Measurements from ENCODE around the gene MRPL46.
A peak's percentile ranks its signal among the peaks of the same experiment; 100 is the strongest.
"Not testable (repeated sequence)": the region's sequence is repeated elsewhere in the genome, so short reads cannot be mapped to it uniquely, and the experiment has no call there.

The MRPL46 gene

DNA sequence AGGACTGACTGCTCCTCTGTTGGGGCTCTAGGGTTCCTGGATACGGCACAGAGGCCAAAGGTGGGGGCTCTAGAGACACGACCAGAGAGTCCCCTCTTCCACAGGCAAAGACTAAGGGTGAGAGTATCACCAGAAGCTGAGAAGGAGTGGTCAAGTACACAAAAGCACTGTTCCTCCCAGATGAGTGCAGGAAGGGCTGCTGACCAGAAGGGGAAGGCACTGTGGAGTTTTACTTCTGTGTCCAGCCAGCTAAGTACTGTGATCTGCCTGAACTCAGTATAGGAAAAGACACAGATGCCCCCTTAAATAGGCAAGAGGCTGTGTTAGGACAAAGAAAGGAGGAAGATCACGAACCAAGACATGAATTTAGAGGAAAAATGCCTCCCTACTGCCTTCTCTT is 12.0 kb upstream of the MRPL46 start:
- DNase-seq = no peak

DNA sequence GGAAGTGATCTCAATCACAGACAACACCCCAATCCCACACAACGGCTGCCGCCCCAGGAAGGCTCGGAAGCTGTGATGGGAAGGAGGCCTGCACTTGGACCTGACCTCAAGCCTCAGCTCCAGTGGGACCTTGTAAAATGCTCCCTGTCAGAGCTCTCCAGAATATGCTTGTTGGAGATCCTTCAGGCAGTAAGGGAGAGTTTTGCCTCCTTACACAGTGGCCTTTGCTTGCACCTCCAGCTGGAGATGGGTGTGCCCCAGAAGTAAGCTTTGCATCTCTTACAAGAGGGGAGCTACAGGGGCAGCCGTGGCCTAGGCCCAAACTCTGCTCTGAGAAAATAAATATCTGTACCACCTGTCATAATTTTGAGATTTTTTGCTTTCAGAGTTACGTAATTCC is 10.7 kb upstream of the MRPL46 start:
- no peak for DNase-seq

DNA sequence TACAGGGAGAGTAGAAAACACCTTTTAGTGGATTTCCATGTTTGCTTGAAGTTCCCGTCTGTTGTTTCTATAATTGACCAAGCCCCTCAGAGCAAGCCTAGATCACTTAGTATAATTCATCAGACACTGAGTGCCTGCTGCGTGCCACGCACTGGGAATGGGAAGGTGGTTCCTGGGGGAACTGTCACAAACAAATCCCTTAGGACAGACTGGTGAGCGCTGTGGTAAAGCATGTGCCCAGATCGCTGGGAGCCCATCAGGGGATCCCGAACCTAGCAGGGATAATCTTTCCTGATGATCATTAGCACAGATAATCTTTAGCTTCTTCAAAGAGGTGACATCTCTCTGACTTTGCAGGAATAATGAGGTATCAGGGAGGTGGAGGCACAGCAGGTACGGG is 9.9 kb upstream of the MRPL46 start:
- DNase-seq = no peak

DNA sequence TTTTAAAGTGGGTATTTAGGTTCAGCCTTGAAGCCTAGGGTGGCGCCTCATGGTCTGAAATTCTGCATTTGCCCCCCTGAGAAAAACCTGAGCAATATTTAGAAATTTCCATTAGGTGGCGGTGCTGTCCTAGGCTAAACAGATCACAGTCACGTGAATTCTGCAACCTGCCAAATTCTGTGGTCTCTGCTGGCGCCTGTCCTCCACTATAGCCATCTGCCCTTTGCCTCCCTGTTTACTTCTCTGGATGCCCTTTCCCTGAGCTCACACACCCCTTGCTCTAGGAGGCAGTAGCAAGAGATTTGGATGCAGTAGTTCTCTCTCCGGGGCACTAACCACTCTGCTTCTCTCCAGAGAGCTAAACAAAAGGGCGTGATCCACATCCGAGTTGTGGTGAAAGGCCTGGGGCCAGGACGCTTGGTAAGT is 9.5 kb upstream of the MRPL46 start:
- DNase-seq = peak in 39 of 56 donors; percentile 6 to 68 (median 27)

DNA sequence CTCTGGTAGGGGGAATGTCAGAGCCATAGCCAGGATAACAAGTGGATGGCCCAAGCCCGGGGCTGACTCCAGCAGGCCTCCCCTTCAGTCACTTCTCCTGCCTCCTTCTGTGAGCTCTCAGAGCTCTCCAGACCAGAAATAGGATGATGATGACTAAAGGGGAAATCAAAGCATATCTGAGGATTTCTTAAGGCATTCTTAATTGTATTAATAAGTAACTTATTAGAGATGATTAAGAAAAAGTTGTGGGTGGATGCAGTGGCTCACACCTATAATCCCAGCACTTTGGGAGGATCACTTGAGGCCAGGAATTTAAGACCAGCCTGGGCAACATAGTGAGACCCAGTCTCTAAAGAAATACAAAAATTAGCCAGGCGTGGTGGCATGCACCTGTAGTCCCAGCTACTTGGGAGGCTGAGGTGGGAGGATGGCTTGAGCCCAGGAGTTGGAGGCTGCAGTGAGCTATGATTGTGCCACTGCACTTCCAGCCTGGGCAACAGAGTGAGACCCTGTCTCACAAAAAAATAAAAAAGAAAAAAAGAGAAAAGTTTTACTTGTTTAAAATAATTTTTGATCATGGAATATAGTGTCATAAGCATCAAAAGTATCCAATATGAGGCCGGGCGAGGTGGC is 6.6 kb upstream of the MRPL46 start:
- DNase-seq = not testable (repeated sequence)

DNA sequence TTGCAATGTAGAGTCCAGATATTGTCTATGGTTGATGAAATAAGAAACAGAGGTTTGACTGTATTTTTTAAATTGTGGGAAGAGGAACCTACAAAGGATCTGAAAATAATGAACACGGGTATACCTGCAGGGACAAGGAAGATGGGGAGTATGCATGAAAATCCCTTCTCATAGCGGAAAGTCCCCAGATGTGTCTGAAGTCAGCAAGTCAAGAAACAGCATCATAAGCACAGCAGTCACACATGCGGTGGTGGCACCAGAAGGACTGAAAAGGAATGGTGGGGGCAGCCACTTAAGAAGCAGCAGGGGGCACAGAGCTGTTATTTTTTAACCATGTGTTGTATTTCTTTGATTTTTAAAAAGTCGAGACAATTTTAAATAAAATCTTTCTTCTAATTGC is 5.0 kb upstream of the MRPL46 start:
- DNase-seq = no peak

DNA sequence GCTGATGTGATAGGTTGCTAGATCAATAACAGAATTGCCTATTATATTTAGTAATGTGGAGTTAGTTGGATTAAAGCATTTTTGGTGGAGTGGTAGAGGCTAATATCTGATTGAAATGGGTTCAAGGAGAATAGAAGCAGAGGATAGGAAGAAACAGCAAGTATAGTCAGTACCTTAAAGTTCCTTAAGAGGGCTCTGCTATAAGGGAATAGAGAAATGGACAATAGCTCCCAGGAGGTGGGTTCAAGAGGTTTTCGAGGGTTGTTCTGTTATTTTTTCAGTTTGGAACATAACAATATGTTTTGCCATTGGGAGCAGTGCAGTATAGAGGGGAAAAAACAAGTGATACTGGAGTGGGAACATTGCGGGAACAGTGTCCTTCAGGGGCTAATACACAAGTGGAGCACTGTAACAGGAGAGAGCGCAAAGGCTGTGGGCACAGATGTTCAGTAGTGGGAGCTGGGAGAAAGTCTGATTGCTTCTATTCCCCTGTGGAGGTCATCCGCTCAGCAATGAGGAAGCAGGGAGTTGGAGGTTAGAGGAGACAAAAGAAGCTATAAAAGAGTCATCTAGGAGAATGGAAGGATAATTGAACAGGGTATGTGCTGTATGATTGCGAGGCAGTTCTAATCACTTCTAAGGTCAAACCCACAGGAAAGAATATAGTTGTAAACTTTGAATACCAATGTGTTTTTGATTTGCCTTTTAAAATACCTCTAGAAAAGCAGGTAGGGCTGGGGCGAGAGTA is 3.6 kb upstream of the MRPL46 start:
- no peak for DNase-seq

DNA sequence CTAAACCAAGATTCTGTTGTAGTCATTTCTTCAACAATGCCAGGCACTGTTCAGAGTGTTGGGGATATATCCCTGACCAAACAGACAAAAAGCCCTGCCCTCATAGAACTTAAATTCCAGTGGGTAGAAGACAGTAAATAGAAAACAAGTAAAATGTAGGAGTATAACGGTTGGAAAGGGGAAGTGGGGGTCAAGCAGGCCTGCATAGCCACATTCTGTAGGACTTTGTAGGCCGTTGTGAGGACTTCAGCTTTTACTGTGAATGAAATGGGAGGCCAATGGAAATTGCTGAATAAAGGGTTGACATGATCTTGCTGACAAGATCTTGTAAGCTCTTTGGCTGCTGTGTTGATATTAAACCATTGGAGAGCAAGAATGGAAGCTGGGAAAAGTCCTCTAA is 2.1 kb upstream of the MRPL46 start:
- no peak for DNase-seq

DNA sequence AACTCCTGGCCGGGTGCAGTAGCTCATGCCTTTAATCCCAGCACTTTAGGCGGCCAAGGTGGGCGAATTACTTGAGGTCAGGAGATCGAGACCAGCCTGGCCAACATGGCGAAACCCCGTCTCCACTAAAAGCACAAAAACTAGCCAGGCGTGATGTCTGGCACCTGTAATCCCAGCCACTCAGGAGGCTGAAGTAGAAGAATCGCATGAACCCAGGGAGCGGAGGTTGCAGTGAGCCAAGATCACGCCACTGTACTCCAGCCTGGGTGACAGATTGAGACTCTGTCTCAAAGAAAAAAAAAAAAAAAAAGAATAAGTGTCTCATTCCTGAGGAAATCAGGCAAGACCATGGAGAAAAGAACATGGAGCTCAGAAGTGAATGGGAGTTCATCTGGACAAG is 1.5 kb upstream of the MRPL46 start:
- DNase-seq = not testable (repeated sequence)

DNA sequence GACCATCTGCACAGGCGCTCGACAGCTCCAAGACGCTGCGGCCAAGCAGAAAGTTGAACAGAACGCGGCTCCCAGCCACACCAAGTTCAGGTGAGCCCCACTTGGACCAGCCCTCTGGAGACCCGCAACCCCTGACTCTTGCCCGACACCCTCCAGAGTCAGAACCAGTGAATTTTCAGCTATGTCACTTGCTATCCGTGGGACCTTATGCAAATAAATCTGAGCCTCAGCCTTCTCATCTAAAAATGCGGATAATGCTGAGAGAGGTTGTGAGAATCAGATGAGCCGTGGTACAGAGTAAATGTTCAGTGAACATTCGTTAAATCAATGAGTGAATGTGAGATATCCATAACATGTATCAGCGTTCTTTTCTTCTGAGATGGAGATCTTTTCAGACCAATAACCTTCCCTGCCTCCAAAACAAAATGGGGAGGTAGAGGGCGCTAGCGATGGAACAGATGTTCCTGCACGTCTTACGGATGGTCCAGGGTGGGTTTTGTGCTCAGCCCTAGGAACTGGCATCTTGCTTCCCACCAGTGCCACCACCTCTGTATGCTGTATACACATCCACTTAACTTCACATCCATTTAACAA is 844 bp upstream of the MRPL46 start:
- DNase-seq = peak in 1 of 56 donors; percentile 6

DNA sequence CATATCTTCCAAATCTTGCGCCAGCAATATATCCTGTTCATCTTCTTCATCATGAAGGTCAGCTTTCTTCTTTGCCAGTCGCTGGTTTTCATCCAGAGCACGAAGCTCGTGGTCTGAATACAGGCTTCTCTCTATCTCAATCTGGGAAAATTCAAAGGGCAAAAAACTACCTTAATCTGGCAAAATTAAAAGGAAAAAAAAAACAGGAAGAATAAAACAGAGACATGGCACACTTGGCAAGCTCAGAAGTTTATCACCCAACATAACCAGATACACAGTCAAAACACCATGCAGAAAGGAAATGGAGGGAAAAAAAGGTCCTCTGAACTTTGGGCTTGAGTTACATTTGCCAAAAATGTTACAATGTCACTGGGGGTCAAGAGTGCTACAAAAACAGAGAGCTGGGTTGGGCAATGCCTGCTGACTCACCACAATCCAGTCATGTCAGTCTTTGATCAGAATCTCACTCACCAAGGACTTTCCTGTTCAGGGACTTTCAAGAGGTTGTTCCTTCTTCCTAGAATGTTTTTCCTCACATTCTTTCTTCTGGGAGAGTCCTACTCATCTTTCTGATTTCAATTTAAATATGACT is 1.5 kb downstream of the MRPL46 start:
- no peak for DNase-seq

DNA sequence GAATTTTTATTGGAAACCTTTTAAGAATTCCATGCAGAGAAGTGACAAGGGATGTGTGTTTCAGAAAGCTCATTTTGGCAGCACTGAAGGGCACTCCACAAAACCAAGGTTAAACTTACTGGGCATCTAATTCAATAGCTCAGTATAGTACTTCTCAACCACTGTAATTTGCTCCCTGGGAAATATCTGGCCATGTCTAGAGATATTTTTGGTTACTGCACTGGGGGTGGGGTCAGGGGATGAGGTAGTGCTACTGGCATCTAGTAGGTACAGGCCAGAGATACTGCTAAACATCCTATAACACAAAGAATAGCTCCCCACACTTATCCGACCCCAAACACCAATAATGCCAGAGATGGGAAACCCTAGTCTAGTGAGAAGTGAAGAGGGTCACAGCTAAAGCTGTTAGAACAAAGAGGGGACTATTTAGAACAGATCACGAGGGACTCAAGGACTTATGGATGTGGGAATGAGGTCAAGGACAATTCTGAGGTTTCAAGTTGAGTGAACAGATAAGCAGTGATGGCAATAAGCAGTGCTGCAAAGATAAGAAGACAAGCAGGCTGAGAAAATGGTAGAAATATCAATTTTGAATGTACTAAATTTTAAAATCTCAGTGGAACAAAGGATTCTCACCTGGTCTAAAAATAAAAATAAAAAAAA is 3.2 kb downstream of the MRPL46 start:
- no peak for DNase-seq

DNA sequence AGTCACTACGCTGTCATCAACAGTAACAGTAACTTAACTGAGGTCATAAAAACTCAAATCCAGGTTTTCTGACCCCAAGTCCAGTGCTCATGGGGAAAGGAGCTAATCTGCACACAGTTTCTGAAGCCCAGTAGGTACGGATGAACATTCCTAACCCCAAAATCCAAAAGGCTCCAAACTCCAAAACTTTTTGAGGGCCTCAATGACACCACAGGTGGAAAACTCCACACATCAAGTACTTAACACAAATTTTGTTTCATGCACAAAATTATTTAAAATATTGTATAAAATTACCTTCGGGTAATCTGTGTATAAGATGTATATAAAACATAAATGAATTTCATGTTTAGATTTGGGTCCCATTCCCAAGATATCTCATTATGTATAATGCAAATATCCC is 10.5 kb downstream of the MRPL46 start:
- no peak for DNase-seq

DNA sequence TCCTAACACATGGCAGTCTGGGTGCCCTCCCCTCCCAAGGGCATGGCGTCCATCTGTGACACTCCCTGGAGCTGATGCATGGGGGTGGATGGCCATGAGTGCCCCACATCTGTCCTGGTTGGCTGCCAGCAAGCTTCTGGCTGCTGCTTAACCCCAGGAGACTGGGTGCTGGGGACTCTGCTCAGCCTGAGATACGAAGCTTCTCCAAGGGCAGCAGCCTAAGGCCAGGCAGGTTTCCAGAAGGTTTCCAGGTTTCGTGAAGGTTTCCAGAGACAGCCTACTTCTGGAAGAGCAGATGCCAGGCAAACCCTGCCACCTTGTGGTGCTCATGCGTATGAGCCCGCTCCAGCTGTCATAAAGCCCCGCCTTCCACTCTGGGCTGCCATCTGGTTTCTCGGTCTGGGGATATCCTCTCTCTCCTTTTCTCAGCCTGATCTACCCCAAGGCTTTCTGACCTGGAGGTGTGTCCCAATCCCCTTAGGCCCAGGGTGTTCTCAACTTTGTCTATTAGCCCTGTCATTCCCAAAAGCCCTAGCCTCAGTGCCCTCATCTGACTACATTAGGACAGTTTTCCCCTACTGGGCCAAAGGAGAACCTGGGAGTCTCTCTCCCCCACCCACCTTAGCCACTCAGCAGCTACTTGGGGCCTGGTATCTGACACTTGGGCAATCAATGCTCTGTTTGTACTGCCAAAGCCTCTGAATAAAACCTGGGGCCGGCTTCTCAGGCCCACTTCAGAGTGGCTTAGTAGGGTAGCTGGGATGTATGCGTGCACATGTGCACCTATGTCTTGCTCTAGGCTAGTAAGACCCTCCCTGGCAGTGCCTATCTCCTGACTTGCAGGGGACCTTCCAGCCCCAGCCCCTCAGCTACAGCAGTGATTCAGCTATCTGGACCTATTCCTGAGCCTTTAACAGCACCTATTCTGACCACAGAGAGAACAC is 12.0 kb downstream of the MRPL46 start:
- peak in 36 of 56 donors; percentile 5 to 80 (median 29) for DNase-seq

DNA sequence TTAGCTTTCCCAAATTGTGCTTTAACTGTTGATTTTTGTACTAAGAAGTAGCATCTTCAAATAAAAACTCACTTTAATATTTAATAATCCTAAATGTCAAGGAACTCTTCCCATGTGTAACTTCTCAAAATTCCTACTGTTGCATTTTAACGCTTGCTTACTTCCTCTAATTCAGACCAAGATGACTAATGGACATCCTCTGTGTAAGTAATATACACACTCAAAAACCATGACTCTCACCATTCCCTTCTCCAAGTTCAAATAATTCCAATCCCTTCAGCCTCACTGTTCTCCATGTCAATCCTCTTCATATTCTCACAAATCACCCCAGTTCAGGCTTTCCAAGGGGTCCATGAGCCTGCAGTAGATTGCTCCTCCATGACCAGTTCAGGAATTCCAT is 13.0 kb downstream of the MRPL46 start:
- no peak for DNase-seq

DNA sequence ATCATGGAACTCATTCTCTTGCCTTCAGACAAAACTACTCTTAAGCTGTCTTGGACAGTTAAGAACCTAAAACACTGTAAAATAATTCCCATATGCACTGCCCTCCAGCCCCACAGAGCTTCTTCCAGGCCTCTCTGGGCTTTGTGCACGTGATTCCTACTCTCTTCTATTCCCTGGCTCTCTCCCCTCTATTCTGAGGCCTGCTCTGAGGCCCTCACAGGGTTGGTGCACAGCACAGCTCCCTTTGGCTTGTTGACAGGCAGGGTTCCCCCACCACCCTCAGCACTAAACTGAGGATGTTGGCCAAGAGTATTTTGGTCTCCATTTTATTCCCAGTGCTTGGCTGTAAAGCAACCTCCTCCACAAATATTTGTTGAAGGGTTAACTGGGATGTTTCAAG is 13.5 kb downstream of the MRPL46 start:
- no peak for DNase-seq

DNA sequence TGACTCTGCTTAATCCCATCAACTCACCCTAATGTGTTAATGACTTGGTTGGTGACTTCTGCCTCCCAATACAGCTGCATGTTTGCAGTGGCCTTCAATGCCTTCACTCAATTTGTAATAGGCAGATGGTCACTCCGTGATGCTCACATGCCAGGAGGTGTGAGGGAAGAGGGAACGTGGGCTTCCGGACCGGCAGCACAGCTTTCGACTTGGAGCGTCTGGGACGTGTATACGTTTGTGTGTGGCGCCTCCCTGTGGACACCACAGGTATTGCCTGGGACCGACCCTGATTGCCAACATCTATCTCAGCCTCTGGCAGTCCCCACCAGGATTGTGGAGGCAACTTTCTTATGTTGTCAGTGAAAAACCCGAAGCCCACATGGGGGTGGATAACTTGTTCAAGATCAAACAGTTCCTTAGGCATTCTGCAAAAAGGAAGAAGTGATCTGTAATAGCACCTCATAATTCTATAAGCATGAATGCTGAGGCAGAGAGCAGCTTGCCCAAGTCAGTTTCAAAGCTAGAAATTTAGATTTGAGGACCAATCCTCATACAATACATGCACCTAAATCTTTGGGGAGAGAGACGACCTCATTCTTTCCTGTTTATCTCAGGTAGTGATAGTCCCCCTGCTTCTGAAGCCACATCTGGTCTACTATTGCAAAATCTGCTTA is 16.9 kb downstream of the MRPL46 start:
- peak in 51 of 56 donors; percentile 2 to 87 (median 42) for DNase-seq

DNA sequence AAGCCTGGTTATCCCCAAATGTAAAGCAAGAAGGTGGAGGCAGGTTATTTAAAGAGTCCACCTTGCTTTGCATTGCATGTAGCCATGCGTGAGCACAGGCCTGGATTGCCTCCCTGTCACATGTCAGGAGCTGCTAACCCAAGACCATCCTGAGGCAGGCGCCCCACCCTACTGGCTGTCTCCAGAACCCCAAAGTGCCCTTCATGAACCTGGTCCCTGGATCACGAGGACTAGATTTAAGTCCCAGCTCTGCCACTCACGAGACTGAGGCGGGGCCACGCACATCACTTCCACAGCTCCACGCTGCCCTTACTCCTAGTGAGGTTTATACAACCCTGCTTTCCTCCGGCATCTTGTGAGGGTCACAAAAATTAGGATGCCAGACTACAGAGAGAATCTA is 17.6 kb downstream of the MRPL46 start:
- no peak for DNase-seq

DNA sequence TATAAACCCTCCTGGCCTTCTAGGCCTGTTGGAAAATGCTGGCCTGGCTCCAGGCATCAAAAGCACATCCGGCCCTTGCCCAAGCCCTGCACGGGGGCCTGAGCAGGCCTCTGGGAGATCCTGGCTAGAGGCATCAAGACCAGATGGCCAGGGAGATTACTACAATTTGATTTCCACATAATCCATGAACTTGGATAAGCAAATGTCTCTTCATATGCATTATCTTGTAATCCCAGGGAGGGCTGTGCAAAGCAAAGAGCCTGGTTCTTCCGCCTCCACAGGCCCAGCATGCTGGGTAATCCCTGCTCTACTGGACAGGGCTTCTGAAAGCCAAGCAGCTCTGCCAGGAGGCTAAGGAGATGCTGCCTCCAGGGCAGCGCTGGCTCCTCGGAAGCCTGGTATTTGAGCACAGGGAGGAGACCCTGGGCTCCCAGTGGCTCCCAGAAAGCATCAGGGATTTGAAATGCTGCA is 18.2 kb downstream of the MRPL46 start:
- no peak for DNase-seq

DNA sequence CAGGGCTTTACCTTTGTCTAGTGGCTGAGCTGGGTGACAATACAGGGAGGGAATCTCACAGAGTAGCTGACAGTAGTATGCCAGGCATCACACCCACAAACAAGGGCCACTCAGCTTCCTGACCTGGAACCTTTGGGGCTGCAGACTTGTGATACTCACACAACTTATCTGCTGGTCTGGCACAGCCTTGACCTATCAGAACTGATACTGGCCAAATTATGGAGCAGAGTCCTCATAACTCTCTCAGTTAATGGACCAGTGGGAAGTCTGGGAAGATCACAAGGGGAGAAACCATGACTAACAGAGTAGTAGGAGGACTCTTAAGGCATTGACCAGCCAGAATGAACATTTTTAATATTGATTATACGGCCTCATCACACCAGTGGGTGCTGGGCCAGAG is 19.4 kb downstream of the MRPL46 start:
- DNase-seq = no peak
